GM12878 (cell line): ENCODE measurements around the gene GALR3. TPM values are rescaled to one million over a fixed set of nuclear protein-coding genes. Genes with fewer than 3 reads are reported as not detected.

Source experiments
- FOXK2 ChIP-seq: fragments of 450-650 bp; IDR thresholded peaks from 2 replicates; pipeline ENCODE4 v1.6.1; 2017; ENCODE audit warnings: mild to moderate bottlenecking, moderate library complexity
- HDAC6 ChIP-seq: fragments of 200-600 bp; sonication (generic); IDR thresholded peaks from one replicate; pipeline ENCODE4 v1.8.0; 2017; ENCODE audit warnings: antibody characterized with exemption; ENCODE audit not compliant: unreplicated experiment
- MTA3 ChIP-seq: IDR thresholded peaks from 2 replicates; pipeline ENCODE4 v1.6.1; 2012; ENCODE audit warnings: low read length, inconsistent platforms, borderline replicate concordance
- NRF1 ChIP-seq: conservative IDR thresholded peaks from 2 replicates; pipeline ENCODE4 v1.6.1; 2011; ENCODE audit warnings: mild to moderate bottlenecking, low read depth, low read length, improper control_type of control experiment
- RB1 ChIP-seq: fragments of 450-650 bp; formaldehyde crosslinking; IDR thresholded peaks from 2 replicates; pipeline ENCODE4 v1.6.1; 2017; ENCODE audit warnings: mild to moderate bottlenecking, borderline replicate concordance
- RBBP5 ChIP-seq: fragments of 200-600 bp; sonication (generic); conservative IDR thresholded peaks from 2 replicates; pipeline ENCODE4 v1.6.1; 2016
- SMAD5 ChIP-seq: IDR thresholded peaks from 2 replicates; pipeline ENCODE4 v1.6.1; 2016; ENCODE audit warnings: antibody characterized with exemption, low read depth
- SMARCA5 ChIP-seq: fragments of 450-650 bp; IDR thresholded peaks from 2 replicates; pipeline ENCODE4 v1.6.1; 2017; ENCODE audit warnings: mild to moderate bottlenecking
- TAF1 ChIP-seq: IDR thresholded peaks from 2 replicates; pipeline ENCODE4 v1.6.1; 2011; ENCODE audit warnings: mild to moderate bottlenecking, low read depth, low read length, borderline replicate concordance
- ZBTB11 ChIP-seq: fragments of 450-650 bp; formaldehyde crosslinking; IDR thresholded peaks from 2 replicates; pipeline ENCODE4 v1.5.0; 2022; ENCODE audit warnings: mild to moderate bottlenecking, missing genetic modification characterization
- ZNF687 ChIP-seq: fragments of 450-650 bp; IDR thresholded peaks from 2 replicates; pipeline ENCODE4 v1.6.1; 2017; ENCODE audit warnings: mild to moderate bottlenecking, moderate library complexity
- ZSCAN29 ChIP-seq: fragments of 450-650 bp; IDR thresholded peaks from 2 replicates; pipeline ENCODE4 v1.6.1; 2017; ENCODE audit warnings: mild to moderate bottlenecking, moderate library complexity
- polyA plus RNA-seq, 11 experiments: library from polyadenylated mRNA; depleted of rRNA in 4 of 11; unstranded in 6 of 11; stranded (reverse) in 5 of 11; fragments of >200 nt; fragmentation: Nextera tagmentation in 4 of 11; fragmentation: Illumina TruSeq in 1 of 11; extraction: Ambion mirVana in 4 of 11; extraction: Trizol in 1 of 11; gene quantifications; 1 replicate in 1 of 11; 2 replicates in 10 of 11; pipeline versions ENCODE4 v1.2.1 to v1.2.3, GENCODE V29; 2011 to 2016; ENCODE audit warnings: inconsistent platforms in 2 of 11, missing spikeins in 2 of 11, low read depth in 1 of 11
- total RNA-seq, 4 experiments: library from RNA; depleted of rRNA in 3 of 4; stranded (reverse); fragments of >200 nt in 3 of 4; fragmentation: Illumina TruSeq in 1 of 4; extraction: Trizol in 1 of 4; gene quantifications; 2 replicates each; pipeline versions ENCODE4 v1.2.1 to v1.2.3, GENCODE V29; 2013 to 2021

The GALR3 gene
- total and polyA plus RNA-seq, 10 of the 15 experiments (the other 5 are each of a cell fraction or from before 2014, with no cell fraction given), result not detected

GRCh38 chr22:37843741-37844089, 20.5 kb downstream of the GALR3 start (continued):
- 0 out of 2 replicates have a peak, but pooled peaks have one; percentile 54 for TF ChIP-seq ZNF687
- TF ChIP-seq FOXK2, result no peak
- no peak for TF ChIP-seq TAF1
- TF ChIP-seq HDAC6, result no peak
- TF ChIP-seq SMAD5, result no peak
- peak; percentile 95 for TF ChIP-seq SMARCA5
- TF ChIP-seq NRF1, result no peak
- no peak for TF ChIP-seq MTA3
- 0 out of 2 replicates have a peak, but pooled peaks have one; percentile 78 for TF ChIP-seq RB1
- peak; percentile 6; the same call in 1 of the 2 replicates for TF ChIP-seq ZBTB11 (CRISPR knock-in tag)
- no peak for TF ChIP-seq RBBP5
- TF ChIP-seq ZSCAN29, result peak; percentile 64; the same call in 1 of the 2 replicates
